ENCODE results near the gene PHAF1.

Gene PHAF1

GRCh38 chr16:67128417-67128816, 18.7 kb downstream of the PHAF1 start:
- Histone ChIP-seq H3K9me3 (replicated peaks; ENCODE audit: low read length) (no peaks in the 10 kb centered on the region), H3K4me2 (ENCODE audit: low read length) (no peak overlapping the region), H3K4me1 (ENCODE audit: control insufficient read depth, insufficient read depth, low read length) (no peaks in the 10 kb centered on the region), H3K36me3 (ENCODE audit: insufficient read depth, low read length) (peaks cover 29% of the 10 kb centered on the region), H3K4me3 (ENCODE audit: low read length) (no peak overlapping the region), H3K27me3 (ENCODE audit: control insufficient read depth, insufficient read depth, low read length) (no peaks in the 10 kb centered on the region), H3K9ac (ENCODE audit: low read depth, low read length) (no peak overlapping the region)

DNA sequence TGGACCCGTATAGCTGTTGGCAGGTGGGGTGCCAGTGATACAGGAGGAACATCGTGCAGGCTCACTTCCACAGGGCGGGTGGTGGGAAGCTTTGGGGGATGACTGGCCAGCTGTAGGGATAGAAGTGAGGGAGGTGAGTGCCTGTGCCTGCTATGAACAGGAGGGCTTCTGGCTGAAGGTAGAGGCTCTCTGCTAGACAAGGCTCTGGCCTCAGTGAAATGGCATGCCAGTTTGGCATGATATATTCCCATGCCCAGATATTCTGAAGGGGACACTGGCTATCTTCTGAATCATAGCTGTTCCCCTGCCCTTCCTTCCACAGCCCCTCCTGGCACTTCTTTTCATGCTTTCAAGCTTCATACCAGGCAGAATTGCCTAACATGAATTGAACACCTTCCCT, 19.1 kb downstream of the PHAF1 start:
- H3K4me2 ChIP-seq (ENCODE audit: low read length), result no peak overlapping the region
- H3K4me3 ChIP-seq (ENCODE audit: low read length), result no peak overlapping the region
- no peaks in the 10 kb centered on the region for H3K9me3 ChIP-seq (replicated peaks; ENCODE audit: low read length)
- no peak overlapping the region for H3K9ac ChIP-seq (ENCODE audit: low read depth, low read length)
- H3K27me3 ChIP-seq (ENCODE audit: control insufficient read depth, insufficient read depth, low read length), result no peaks in the 10 kb centered on the region
- peaks cover 26% of the 10 kb centered on the region for H3K36me3 ChIP-seq (ENCODE audit: insufficient read depth, low read length)
- H3K4me1 ChIP-seq (ENCODE audit: control insufficient read depth, insufficient read depth, low read length), result no peaks in the 10 kb centered on the region

DNA sequence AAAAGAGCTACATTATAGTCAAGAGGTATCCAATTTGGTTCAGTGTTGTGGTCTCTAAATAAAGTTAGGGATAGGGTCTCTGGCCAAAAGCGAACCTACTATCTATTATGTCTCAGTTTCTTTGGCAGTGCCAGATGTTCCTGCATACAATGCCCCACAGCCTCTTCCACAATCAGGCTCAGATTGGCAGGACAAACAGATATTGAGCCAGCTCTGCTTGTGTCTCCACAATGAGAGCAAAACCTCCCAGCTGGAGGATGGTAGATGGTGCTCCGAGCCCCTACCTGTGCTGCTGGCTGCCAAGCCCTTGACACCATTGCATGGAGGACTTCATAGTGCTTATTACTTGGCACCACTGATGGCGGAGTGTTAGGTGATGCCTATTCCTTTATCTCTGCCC, 19.7 kb downstream of the PHAF1 start:
- Histone ChIP-seq H3K4me2 (ENCODE audit: low read length) (no peak overlapping the region), H3K4me3 (ENCODE audit: low read length) (no peak overlapping the region), H3K9ac (ENCODE audit: low read depth, low read length) (no peak overlapping the region), H3K9me3 (replicated peaks; ENCODE audit: low read length) (no peaks in the 10 kb centered on the region), H3K4me1 (ENCODE audit: control insufficient read depth, insufficient read depth, low read length) (no peaks in the 10 kb centered on the region), H3K36me3 (ENCODE audit: insufficient read depth, low read length) (peaks cover 31% of the 10 kb centered on the region), H3K27me3 (ENCODE audit: control insufficient read depth, insufficient read depth, low read length) (no peaks in the 10 kb centered on the region)

DNA sequence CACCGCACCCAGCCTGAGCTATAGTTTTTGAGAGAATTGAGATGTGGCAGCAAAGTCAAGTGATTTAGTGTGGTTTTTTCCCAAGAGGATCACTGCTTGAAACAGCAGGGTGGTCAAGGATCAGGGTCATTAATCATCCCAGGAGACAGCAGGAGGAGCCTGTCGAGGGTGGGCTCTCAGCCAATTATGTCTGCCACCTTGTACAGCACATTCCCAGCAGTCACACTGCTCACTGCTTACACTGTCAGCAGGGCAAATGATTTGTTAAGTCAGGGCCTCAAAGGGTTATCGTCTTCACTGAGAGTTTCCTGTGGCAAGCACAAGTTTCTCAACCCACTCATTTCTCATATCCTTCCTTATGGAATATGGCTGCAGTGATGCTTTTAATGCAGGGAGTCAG, 27.9 kb downstream of the PHAF1 start:
- Histone ChIP-seq H3K27me3 (ENCODE audit: control insufficient read depth, insufficient read depth, low read length) (no peaks in the 10 kb centered on the region), H3K4me1 (ENCODE audit: control insufficient read depth, insufficient read depth, low read length) (no peaks in the 10 kb centered on the region), H3K9me3 (replicated peaks; ENCODE audit: low read length) (no peaks in the 10 kb centered on the region), H3K4me2 (ENCODE audit: low read length) (no peak overlapping the region), H3K36me3 (ENCODE audit: insufficient read depth, low read length) (peaks cover 67% of the 10 kb centered on the region), H3K4me3 (ENCODE audit: low read length) (no peak overlapping the region), H3K9ac (ENCODE audit: low read depth, low read length) (no peak overlapping the region)

- peaks cover 74% of the 10 kb centered on the region for H3K36me3 ChIP-seq (ENCODE audit: insufficient read depth, low read length)
Measured at GRCh38 chr16:67141391-67141790, 31.6 kb downstream of the PHAF1 start.

DNA sequence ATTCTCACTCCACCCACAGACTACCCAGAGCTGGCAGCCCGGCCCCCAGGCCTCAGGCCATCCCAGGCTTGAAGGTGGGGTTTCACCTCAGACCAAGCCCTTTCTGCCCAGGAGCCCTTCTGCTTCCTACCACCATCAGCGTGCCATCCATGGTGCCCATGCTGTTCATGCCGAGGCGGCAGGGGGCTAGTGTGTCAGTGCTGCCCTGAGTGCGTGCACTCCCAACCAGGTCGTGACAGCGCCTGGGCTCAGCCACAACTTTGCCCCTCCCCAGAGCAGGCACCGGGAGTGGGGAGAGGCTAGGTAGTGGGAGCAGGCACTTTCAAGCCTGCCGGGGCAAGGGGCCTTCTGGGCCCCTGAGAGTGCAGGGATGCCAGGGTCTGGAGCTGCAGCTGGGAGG, 32.6 kb downstream of the PHAF1 start:
- H3K9ac ChIP-seq (ENCODE audit: low read depth, low read length), result no peak overlapping the region
- no peak overlapping the region for H3K4me2 ChIP-seq (ENCODE audit: low read length)
- H3K9me3 ChIP-seq (replicated peaks; ENCODE audit: low read length), result no peaks in the 10 kb centered on the region
- no peaks in the 10 kb centered on the region for H3K4me1 ChIP-seq (ENCODE audit: control insufficient read depth, insufficient read depth, low read length)
- H3K27me3 ChIP-seq (ENCODE audit: control insufficient read depth, insufficient read depth, low read length), result no peaks in the 10 kb centered on the region
- no peak overlapping the region for H3K4me3 ChIP-seq (ENCODE audit: low read length)
- peaks cover 77% of the 10 kb centered on the region for H3K36me3 ChIP-seq (ENCODE audit: insufficient read depth, low read length)

More at GRCh38 chr16:67141391-67141790, 31.6 kb downstream of the PHAF1 start:
- H3K27me3 ChIP-seq (ENCODE audit: control insufficient read depth, insufficient read depth, low read length), result no peaks in the 10 kb centered on the region
- no peak overlapping the region for H3K4me3 ChIP-seq (ENCODE audit: low read length)
- no peaks in the 10 kb centered on the region for H3K9me3 ChIP-seq (replicated peaks; ENCODE audit: low read length)
- H3K4me1 ChIP-seq (ENCODE audit: control insufficient read depth, insufficient read depth, low read length), result no peaks in the 10 kb centered on the region
- no peak overlapping the region for H3K9ac ChIP-seq (ENCODE audit: low read depth, low read length)
- no peak overlapping the region for H3K4me2 ChIP-seq (ENCODE audit: low read length)

DNA sequence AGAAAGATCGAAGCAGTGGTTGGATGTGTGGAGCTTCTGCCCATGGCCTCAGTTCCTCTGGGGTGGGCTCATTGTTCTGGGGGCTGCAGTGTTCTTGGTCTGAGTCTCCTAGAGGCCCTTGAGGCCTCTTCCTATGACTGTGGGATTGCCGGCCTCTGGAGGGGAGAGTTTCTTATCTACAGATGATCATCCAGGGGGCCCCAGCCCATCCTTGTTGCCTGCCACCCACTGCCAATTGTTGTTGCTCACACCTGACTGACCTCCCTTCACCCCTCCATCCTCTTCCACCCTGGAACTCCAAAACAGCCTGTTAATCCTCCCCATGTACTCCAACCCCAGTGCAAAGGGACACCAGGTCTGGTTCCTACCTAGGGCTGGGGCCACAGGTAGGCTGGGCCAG, 35.2 kb downstream of the PHAF1 start:
- Histone ChIP-seq H3K4me2 (ENCODE audit: low read length) (no peak overlapping the region), H3K9me3 (replicated peaks; ENCODE audit: low read length) (no peaks in the 10 kb centered on the region), H3K27me3 (ENCODE audit: control insufficient read depth, insufficient read depth, low read length) (no peaks in the 10 kb centered on the region), H3K36me3 (ENCODE audit: insufficient read depth, low read length) (peaks cover 85% of the 10 kb centered on the region), H3K9ac (ENCODE audit: low read depth, low read length) (no peak overlapping the region), H3K4me3 (ENCODE audit: low read length) (no peak overlapping the region), H3K4me1 (ENCODE audit: control insufficient read depth, insufficient read depth, low read length) (peaks cover under 1% of the 10 kb centered on the region)

DNA sequence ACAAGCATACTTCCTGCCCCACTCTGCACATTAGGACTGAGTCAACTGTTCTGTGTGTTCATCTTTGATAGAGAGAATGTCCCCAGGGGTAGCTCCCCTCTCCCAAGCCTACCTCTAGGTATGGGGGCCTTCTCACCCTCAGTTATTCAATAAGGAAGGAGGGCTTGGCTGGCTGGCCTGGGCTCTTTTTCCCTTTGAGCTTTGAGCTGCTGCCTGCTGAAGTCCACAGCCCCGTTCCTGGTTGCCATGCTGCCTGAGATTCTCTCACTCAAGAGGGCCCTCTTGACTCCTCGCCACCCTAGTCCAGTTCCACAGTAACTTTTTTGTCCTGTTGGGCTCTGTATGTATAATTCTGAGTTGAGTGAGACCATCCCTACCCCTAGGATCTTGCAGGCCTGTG, 36.0 kb downstream of the PHAF1 start:
- Histone ChIP-seq H3K36me3 (ENCODE audit: insufficient read depth, low read length) (peaks cover 79% of the 10 kb centered on the region), H3K27me3 (ENCODE audit: control insufficient read depth, insufficient read depth, low read length) (no peaks in the 10 kb centered on the region), H3K4me2 (ENCODE audit: low read length) (no peak overlapping the region)

GRCh38 chr16:67146523-67147357, 37.0 kb downstream of the PHAF1 start:
- H3K27me3 ChIP-seq (ENCODE audit: control insufficient read depth, insufficient read depth, low read length), result no peaks in the 10 kb centered on the region
- no peak overlapping the region for H3K4me3 ChIP-seq (ENCODE audit: low read length)
- H3K4me2 ChIP-seq (ENCODE audit: low read length), result no peak overlapping the region
- H3K4me1 ChIP-seq (ENCODE audit: control insufficient read depth, insufficient read depth, low read length), result peaks cover 14% of the 10 kb centered on the region
- H3K9me3 ChIP-seq (replicated peaks; ENCODE audit: low read length), result no peaks in the 10 kb centered on the region
- peaks cover 69% of the 10 kb centered on the region for H3K36me3 ChIP-seq (ENCODE audit: insufficient read depth, low read length)
- H3K9ac ChIP-seq (ENCODE audit: low read depth, low read length), result no peak overlapping the region

More for the DNA sequence above, 36.0 kb downstream of the PHAF1 start:
- no peaks in the 10 kb centered on the region for H3K9me3 ChIP-seq (replicated peaks; ENCODE audit: low read length)
- H3K4me3 ChIP-seq (ENCODE audit: low read length), result no peak overlapping the region
- H3K9ac ChIP-seq (ENCODE audit: low read depth, low read length), result no peak overlapping the region
- peaks cover 5% of the 10 kb centered on the region for H3K4me1 ChIP-seq (ENCODE audit: control insufficient read depth, insufficient read depth, low read length)

- Histone ChIP-seq H3K4me1 (ENCODE audit: control insufficient read depth, insufficient read depth, low read length) (peaks cover 14% of the 10 kb centered on the region), H3K4me2 (ENCODE audit: low read length) (no peak overlapping the region), H3K36me3 (ENCODE audit: insufficient read depth, low read length) (peaks cover 62% of the 10 kb centered on the region), H3K4me3 (ENCODE audit: low read length) (no peak overlapping the region), H3K9me3 (replicated peaks; ENCODE audit: low read length) (no peaks in the 10 kb centered on the region), H3K27me3 (ENCODE audit: control insufficient read depth, insufficient read depth, low read length) (no peaks in the 10 kb centered on the region), H3K9ac (ENCODE audit: low read depth, low read length) (no peak overlapping the region)
Measured at GRCh38 chr16:67147437-67148140, 37.8 kb downstream of the PHAF1 start.

DNA sequence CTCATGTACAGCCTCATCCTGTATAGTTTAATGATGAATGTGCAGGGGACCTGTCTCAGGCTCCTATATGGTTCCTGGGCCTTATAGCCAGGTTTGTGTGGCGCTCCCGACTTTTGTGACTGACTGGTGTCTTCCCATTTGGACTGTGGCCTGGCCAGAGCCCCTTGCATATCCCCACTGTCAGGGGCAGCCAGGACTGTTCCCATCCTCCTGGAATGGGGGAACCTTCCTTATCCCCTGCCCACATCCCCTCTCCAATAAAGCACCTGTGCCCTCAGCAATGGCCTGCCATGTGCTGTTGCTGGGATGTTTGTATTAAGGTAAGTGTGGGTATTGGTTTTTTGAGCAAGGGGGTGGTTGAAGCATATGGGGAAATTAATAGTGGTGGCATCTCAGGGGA, 38.5 kb downstream of the PHAF1 start:
- Histone ChIP-seq H3K27me3 (ENCODE audit: control insufficient read depth, insufficient read depth, low read length) (no peaks in the 10 kb centered on the region), H3K4me3 (ENCODE audit: low read length) (no peak overlapping the region), H3K9me3 (replicated peaks; ENCODE audit: low read length) (no peaks in the 10 kb centered on the region), H3K4me2 (ENCODE audit: low read length) (no peak overlapping the region), H3K4me1 (ENCODE audit: control insufficient read depth, insufficient read depth, low read length) (peaks cover 14% of the 10 kb centered on the region), H3K36me3 (ENCODE audit: insufficient read depth, low read length) (peaks cover 59% of the 10 kb centered on the region), H3K9ac (ENCODE audit: low read depth, low read length) (no peak overlapping the region)

Data from skeletal muscle satellite cell (primary cell).